WTC11 (cell line): ENCODE measurements around the gene SPNS2. TPM values are rescaled to one million over a fixed set of nuclear protein-coding genes. Genes with fewer than 3 reads are reported as not detected.

Experiments used
- ATAC-seq: fragments of 200-7000 bp; cut with Tn5 transposase; 2 replicates; pipeline ENCODE4 v1.10.0; 2021; ENCODE audit warnings: mild to moderate bottlenecking, moderate library complexity
- CTCF ChIA-PET: fragments of 300-600 bp; sonication (Branson Sonifier 250); formaldehyde crosslinking; loops from one replicate; lab custom pipeline; 2021; ENCODE audit warnings: antibody characterized with exemption; lab: Charles Lee
- POLR2A ChIA-PET: fragments of 350-600 bp; sonication (Branson Sonifier 250); formaldehyde crosslinking; loops from one replicate; lab custom pipeline; 2021; ENCODE audit warnings: antibody characterized with exemption; lab: Charles Lee
- DNase-seq: peaks from one replicate; pipeline ENCODE4 v3.0.0; 2021; ENCODE audit warnings: low spot score
- H3K27ac Mint-ChIP-seq: 2 replicates; pipeline ENCODE4 v1.8.0; 2021; ENCODE audit warnings: mixed read lengths
- H3K27me3 Mint-ChIP-seq: 2 replicates; pipeline ENCODE4 v1.8.0; 2021; ENCODE audit warnings: low read depth, mild to moderate bottlenecking, moderate library complexity, mixed read lengths
- H3K36me3 Mint-ChIP-seq: 2 replicates; pipeline ENCODE4 v1.8.0; 2021; ENCODE audit warnings: mixed read lengths
- H3K4me1 Mint-ChIP-seq: 2 replicates; pipeline ENCODE4 v1.8.0; 2022; ENCODE audit warnings: mixed read lengths
- H3K4me3 Mint-ChIP-seq: 2 replicates; pipeline ENCODE4 v1.8.0; 2021; ENCODE audit warnings: mild to moderate bottlenecking, moderate library complexity, mixed read lengths
- H3K9me3 Mint-ChIP-seq: 2 replicates; pipeline ENCODE4 v1.8.0; 2021; ENCODE audit warnings: mixed read lengths
- AR ChIP-seq: fragments of 250-450 bp; sonication (Bioruptor Pico); IDR thresholded peaks from 2 replicates; pipeline ENCODE4 v1.9.0; 2021; ENCODE audit warnings: mild to moderate bottlenecking
- CBFB ChIP-seq: sonication (generic); formaldehyde crosslinking; IDR thresholded peaks from 2 replicates; pipeline ENCODE4 v1.8.1; 2022; ENCODE audit warnings: mild to moderate bottlenecking, low read depth, missing genetic modification reagents
- IRF2 ChIP-seq: sonication (generic); formaldehyde crosslinking; IDR thresholded peaks from 2 replicates; pipeline ENCODE4 v1.8.0; 2022; ENCODE audit warnings: low read depth, missing genetic modification reagents, borderline replicate concordance
- MYBL2 ChIP-seq: sonication (generic); formaldehyde crosslinking; IDR thresholded peaks from 2 replicates; pipeline ENCODE4 v1.8.1; 2023; ENCODE audit warnings: mild to moderate bottlenecking, moderate library complexity, missing genetic modification reagents
- NFE2L1 ChIP-seq: sonication (generic); formaldehyde crosslinking; IDR thresholded peaks from 2 replicates; pipeline ENCODE4 v1.8.1; 2023; ENCODE audit warnings: missing genetic modification reagents
- ZNF138 ChIP-seq: sonication (generic); formaldehyde crosslinking; conservative IDR thresholded peaks from 2 replicates; pipeline ENCODE4 v1.8.1; 2022; ENCODE audit warnings: mild to moderate bottlenecking, moderate library complexity, missing genetic modification reagents
- ZNF232 ChIP-seq: sonication (generic); formaldehyde crosslinking; IDR thresholded peaks from 2 replicates; pipeline ENCODE4 v1.8.0; 2022; ENCODE audit warnings: mild to moderate bottlenecking, missing genetic modification reagents
- ZNF317 ChIP-seq: sonication (generic); formaldehyde crosslinking; IDR thresholded peaks from 2 replicates; pipeline ENCODE4 v1.8.1; 2023; ENCODE audit warnings: low read depth, mild to moderate bottlenecking, moderate library complexity, missing genetic modification reagents, borderline replicate concordance
- ZNF423 ChIP-seq: fragments of 250-450 bp; sonication (Bioruptor Pico); IDR thresholded peaks from 2 replicates; pipeline ENCODE4 v2.1.2; 2022; ENCODE audit warnings: mild to moderate bottlenecking, moderate library complexity
- total RNA-seq: library from RNA; stranded (reverse); gene quantifications from 3 replicates; pipeline ENCODE4 v1.2.3, GENCODE V29; 2021
- TF ChIP-seq, protein P1 (sequence below): fragments of 200-600 bp; IDR thresholded peaks from 2 replicates; pipeline ENCODE4 v1.8.0; 2022; ENCODE audit warnings: antibody characterized with exemption
- TF ChIP-seq, protein P2 (sequence below): sonication (generic); formaldehyde crosslinking; IDR thresholded peaks from 2 replicates; pipeline ENCODE4 v1.8.1; 2023; ENCODE audit warnings: mild to moderate bottlenecking, moderate library complexity, missing genetic modification reagents
- TF ChIP-seq, protein P3 (sequence below): fragments of 250-450 bp; sonication (Bioruptor Pico); IDR thresholded peaks from 2 replicates; pipeline ENCODE4 v1.8.0; 2021; ENCODE audit warnings: mild to moderate bottlenecking
- TF ChIP-seq, protein P4 (sequence below): sonication (generic); formaldehyde crosslinking; IDR thresholded peaks from 2 replicates; pipeline ENCODE4 v1.8.0; 2022; ENCODE audit warnings: mild to moderate bottlenecking, missing genetic modification reagents
- TF ChIP-seq, protein P5 (sequence below): sonication (generic); formaldehyde crosslinking; IDR thresholded peaks from 2 replicates; pipeline ENCODE4 v1.8.1; 2022; ENCODE audit warnings: missing genetic modification reagents, borderline replicate concordance
- TF ChIP-seq, protein P6 (sequence below): sonication (generic); formaldehyde crosslinking; IDR thresholded peaks from 2 replicates; pipeline ENCODE4 v1.8.1; 2023; ENCODE audit warnings: mild to moderate bottlenecking, missing genetic modification reagents, borderline replicate concordance

SPNS2 gene
- total RNA-seq, 1 experiment from 2014 or later: 0.87 TPM

GRCh38 chr17:4540687-4541327, 42.1 kb downstream of the SPNS2 start:
- TF ChIP-seq MYBL2 (no peak), ZNF138 (CRISPR knock-in tag) (no peak), ZNF317 (no peak), AR (no peak), CBFB (CRISPR knock-in tag) (no peak), ZNF423 (CRISPR knock-in tag) (no peak), NFE2L1 (CRISPR knock-in tag) (no peak), IRF2 (CRISPR knock-in tag) (no peak), ZNF232 (CRISPR knock-in tag) (no peak)
- TF ChIP-seq, protein P1, sequence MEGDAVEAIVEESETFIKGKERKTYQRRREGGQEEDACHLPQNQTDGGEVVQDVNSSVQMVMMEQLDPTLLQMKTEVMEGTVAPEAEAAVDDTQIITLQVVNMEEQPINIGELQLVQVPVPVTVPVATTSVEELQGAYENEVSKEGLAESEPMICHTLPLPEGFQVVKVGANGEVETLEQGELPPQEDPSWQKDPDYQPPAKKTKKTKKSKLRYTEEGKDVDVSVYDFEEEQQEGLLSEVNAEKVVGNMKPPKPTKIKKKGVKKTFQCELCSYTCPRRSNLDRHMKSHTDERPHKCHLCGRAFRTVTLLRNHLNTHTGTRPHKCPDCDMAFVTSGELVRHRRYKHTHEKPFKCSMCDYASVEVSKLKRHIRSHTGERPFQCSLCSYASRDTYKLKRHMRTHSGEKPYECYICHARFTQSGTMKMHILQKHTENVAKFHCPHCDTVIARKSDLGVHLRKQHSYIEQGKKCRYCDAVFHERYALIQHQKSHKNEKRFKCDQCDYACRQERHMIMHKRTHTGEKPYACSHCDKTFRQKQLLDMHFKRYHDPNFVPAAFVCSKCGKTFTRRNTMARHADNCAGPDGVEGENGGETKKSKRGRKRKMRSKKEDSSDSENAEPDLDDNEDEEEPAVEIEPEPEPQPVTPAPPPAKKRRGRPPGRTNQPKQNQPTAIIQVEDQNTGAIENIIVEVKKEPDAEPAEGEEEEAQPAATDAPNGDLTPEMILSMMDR: no peak
- TF ChIP-seq, protein P2, sequence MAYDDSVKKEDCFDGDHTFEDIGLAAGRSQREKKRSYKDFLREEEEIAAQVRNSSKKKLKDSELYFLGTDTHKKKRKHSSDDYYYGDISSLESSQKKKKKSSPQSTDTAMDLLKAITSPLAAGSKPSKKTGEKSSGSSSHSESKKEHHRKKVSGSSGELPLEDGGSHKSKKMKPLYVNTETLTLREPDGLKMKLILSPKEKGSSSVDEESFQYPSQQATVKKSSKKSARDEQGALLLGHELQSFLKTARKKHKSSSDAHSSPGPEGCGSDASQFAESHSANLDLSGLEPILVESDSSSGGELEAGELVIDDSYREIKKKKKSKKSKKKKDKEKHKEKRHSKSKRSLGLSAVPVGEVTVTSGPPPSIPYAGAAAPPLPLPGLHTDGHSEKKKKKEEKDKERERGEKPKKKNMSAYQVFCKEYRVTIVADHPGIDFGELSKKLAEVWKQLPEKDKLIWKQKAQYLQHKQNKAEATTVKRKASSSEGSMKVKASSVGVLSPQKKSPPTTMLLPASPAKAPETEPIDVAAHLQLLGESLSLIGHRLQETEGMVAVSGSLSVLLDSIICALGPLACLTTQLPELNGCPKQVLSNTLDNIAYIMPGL (CRISPR knock-in tag): no peak
- TF ChIP-seq, protein P3, sequence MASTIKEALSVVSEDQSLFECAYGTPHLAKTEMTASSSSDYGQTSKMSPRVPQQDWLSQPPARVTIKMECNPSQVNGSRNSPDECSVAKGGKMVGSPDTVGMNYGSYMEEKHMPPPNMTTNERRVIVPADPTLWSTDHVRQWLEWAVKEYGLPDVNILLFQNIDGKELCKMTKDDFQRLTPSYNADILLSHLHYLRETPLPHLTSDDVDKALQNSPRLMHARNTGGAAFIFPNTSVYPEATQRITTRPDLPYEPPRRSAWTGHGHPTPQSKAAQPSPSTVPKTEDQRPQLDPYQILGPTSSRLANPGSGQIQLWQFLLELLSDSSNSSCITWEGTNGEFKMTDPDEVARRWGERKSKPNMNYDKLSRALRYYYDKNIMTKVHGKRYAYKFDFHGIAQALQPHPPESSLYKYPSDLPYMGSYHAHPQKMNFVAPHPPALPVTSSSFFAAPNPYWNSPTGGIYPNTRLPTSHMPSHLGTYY (CRISPR knock-in tag): no peak
- TF ChIP-seq, protein P4, sequence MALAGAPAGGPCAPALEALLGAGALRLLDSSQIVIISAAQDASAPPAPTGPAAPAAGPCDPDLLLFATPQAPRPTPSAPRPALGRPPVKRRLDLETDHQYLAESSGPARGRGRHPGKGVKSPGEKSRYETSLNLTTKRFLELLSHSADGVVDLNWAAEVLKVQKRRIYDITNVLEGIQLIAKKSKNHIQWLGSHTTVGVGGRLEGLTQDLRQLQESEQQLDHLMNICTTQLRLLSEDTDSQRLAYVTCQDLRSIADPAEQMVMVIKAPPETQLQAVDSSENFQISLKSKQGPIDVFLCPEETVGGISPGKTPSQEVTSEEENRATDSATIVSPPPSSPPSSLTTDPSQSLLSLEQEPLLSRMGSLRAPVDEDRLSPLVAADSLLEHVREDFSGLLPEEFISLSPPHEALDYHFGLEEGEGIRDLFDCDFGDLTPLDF: no peak
- TF ChIP-seq, protein P5, sequence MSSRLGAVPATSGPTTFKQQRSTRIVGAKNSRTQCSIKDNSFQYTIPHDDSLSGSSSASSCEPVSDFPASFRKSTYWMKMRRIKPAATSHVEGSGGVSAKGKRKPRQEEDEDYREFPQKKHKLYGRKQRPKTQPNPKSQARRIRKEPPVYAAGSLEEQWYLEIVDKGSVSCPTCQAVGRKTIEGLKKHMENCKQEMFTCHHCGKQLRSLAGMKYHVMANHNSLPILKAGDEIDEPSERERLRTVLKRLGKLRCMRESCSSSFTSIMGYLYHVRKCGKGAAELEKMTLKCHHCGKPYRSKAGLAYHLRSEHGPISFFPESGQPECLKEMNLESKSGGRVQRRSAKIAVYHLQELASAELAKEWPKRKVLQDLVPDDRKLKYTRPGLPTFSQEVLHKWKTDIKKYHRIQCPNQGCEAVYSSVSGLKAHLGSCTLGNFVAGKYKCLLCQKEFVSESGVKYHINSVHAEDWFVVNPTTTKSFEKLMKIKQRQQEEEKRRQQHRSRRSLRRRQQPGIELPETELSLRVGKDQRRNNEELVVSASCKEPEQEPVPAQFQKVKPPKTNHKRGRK (CRISPR knock-in tag): no peak
- TF ChIP-seq, protein P6, sequence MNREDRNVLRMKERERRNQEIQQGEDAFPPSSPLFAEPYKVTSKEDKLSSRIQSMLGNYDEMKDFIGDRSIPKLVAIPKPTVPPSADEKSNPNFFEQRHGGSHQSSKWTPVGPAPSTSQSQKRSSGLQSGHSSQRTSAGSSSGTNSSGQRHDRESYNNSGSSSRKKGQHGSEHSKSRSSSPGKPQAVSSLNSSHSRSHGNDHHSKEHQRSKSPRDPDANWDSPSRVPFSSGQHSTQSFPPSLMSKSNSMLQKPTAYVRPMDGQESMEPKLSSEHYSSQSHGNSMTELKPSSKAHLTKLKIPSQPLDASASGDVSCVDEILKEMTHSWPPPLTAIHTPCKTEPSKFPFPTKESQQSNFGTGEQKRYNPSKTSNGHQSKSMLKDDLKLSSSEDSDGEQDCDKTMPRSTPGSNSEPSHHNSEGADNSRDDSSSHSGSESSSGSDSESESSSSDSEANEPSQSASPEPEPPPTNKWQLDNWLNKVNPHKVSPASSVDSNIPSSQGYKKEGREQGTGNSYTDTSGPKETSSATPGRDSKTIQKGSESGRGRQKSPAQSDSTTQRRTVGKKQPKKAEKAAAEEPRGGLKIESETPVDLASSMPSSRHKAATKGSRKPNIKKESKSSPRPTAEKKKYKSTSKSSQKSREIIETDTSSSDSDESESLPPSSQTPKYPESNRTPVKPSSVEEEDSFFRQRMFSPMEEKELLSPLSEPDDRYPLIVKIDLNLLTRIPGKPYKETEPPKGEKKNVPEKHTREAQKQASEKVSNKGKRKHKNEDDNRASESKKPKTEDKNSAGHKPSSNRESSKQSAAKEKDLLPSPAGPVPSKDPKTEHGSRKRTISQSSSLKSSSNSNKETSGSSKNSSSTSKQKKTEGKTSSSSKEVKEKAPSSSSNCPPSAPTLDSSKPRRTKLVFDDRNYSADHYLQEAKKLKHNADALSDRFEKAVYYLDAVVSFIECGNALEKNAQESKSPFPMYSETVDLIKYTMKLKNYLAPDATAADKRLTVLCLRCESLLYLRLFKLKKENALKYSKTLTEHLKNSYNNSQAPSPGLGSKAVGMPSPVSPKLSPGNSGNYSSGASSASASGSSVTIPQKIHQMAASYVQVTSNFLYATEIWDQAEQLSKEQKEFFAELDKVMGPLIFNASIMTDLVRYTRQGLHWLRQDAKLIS (CRISPR knock-in tag): no peak
- TF ChIP-seq, all 79 proteins: peak for 0
- ChIA-PET CTCF (interaction anchor here (0.5 to 8.2 kb wide), 5 partner anchors 41 to 127 kb away, joined by 3 to 57 read pairs (median 3); partner anchors contain the start of gene SPNS3), POLR2A (no interaction called here)
- no peak overlapping the region for H3K4me3 Mint-ChIP-seq
- H3K36me3 Mint-ChIP-seq: peaks cover 23% of the 10 kb centered on the region
- no peak for DNase-seq
- no peak for ATAC-seq
- no peaks in the 10 kb centered on the region for H3K27me3 Mint-ChIP-seq
- H3K9me3 Mint-ChIP-seq: no peaks in the 10 kb centered on the region
- H3K4me1 Mint-ChIP-seq: peaks cover 8% of the 10 kb centered on the region
- H3K27ac Mint-ChIP-seq: no peak overlapping the region
